Measurements from ENCODE around the gene BCL2L13.

BCL2L13 gene

GRCh38 chr22:17638432-17639246 is at the start of gene BCL2L13:
TSS of gene BCL2L13 (plus strand) at chr22:17638757. CDS start at chr22:17655712, 16,955 bp downstream.
- DNase-seq (ENCODE audit: insufficient read length, low spot score), result peak; percentile 75
- TF ChIP-seq POLR2A (IDR thresholded peaks at IDR 0.05; ENCODE audit: low read depth, low read length), result peak; percentile 66
- FAIRE-seq, result no peak

GRCh38 chr22:17589810-17590375 is 48.7 kb upstream of the BCL2L13 start:
- TF ChIP-seq POLR2A (IDR thresholded peaks at IDR 0.05; ENCODE audit: low read depth, low read length), result no peak
- FAIRE-seq (no peak), DNase-seq (ENCODE audit: insufficient read length, low spot score) (no peak)

GRCh38 chr22:17590586-17590985 is 48.0 kb upstream of the BCL2L13 start:
- DNase-seq (ENCODE audit: insufficient read length, low spot score) (no peak), FAIRE-seq (no peak)
- no peak for TF ChIP-seq POLR2A (IDR thresholded peaks at IDR 0.05; ENCODE audit: low read depth, low read length)

- FAIRE-seq (no peak), DNase-seq (ENCODE audit: insufficient read length, low spot score) (no peak)
- TF ChIP-seq POLR2A (IDR thresholded peaks at IDR 0.05; ENCODE audit: low read depth, low read length), result no peak
Measured at GRCh38 chr22:17592201-17592600, 46.4 kb upstream of the BCL2L13 start.

- TF ChIP-seq POLR2A (IDR thresholded peaks at IDR 0.05; ENCODE audit: low read depth, low read length), result no peak
- no peak for FAIRE-seq
- DNase-seq (ENCODE audit: insufficient read length, low spot score), result no peak
Measured at GRCh38 chr22:17596226-17596625, 42.3 kb upstream of the BCL2L13 start.

- TF ChIP-seq POLR2A (IDR thresholded peaks at IDR 0.05; ENCODE audit: low read depth, low read length), result no peak
- FAIRE-seq, result no peak
- no peak for DNase-seq (ENCODE audit: insufficient read length, low spot score)
Measured at GRCh38 chr22:17597217-17597616, 41.3 kb upstream of the BCL2L13 start.

- no peak for FAIRE-seq
- no peak for DNase-seq (ENCODE audit: insufficient read length, low spot score)
Measured at GRCh38 chr22:17598318-17598717, 40.2 kb upstream of the BCL2L13 start.

GRCh38 chr22:17601031-17601430 is 37.5 kb upstream of the BCL2L13 start:
- no peak for DNase-seq (ENCODE audit: insufficient read length, low spot score)
- no peak for FAIRE-seq
- TF ChIP-seq POLR2A (IDR thresholded peaks at IDR 0.05; ENCODE audit: low read depth, low read length), result no peak

More at GRCh38 chr22:17598318-17598717, 40.2 kb upstream of the BCL2L13 start:
- no peak for TF ChIP-seq POLR2A (IDR thresholded peaks at IDR 0.05; ENCODE audit: low read depth, low read length)

GRCh38 chr22:17603668-17604067 is 34.9 kb upstream of the BCL2L13 start:
- no peak for FAIRE-seq
- DNase-seq (ENCODE audit: insufficient read length, low spot score), result no peak
- TF ChIP-seq POLR2A (IDR thresholded peaks at IDR 0.05; ENCODE audit: low read depth, low read length), result no peak

GRCh38 chr22:17606496-17606895 is 32.1 kb upstream of the BCL2L13 start:
- DNase-seq (ENCODE audit: insufficient read length, low spot score) (no peak), FAIRE-seq (no peak)
- no peak for TF ChIP-seq POLR2A (IDR thresholded peaks at IDR 0.05; ENCODE audit: low read depth, low read length)

GRCh38 chr22:17607891-17608521 is 30.6 kb upstream of the BCL2L13 start:
- no peak for TF ChIP-seq POLR2A (IDR thresholded peaks at IDR 0.05; ENCODE audit: low read depth, low read length)
- DNase-seq (ENCODE audit: insufficient read length, low spot score) (no peak), FAIRE-seq (no peak)

- no peak for DNase-seq (ENCODE audit: insufficient read length, low spot score)
- no peak for TF ChIP-seq POLR2A (IDR thresholded peaks at IDR 0.05; ENCODE audit: low read depth, low read length)
- no peak for FAIRE-seq
Measured at GRCh38 chr22:17612057-17612456, 26.5 kb upstream of the BCL2L13 start.

GRCh38 chr22:17613280-17613679 is 25.3 kb upstream of the BCL2L13 start:
- FAIRE-seq (no peak), DNase-seq (ENCODE audit: insufficient read length, low spot score) (no peak)
- TF ChIP-seq POLR2A (IDR thresholded peaks at IDR 0.05; ENCODE audit: low read depth, low read length), result no peak

- DNase-seq (ENCODE audit: insufficient read length, low spot score) (no peak), FAIRE-seq (no peak)
- no peak for TF ChIP-seq POLR2A (IDR thresholded peaks at IDR 0.05; ENCODE audit: low read depth, low read length)
Measured at GRCh38 chr22:17627961-17628405, 10.6 kb upstream of the BCL2L13 start.

Measured in H54 (cell line).